Small intestine (tissue), 7 donors: ENCODE data around the gene IL17RC. TPM values are rescaled to one million over a fixed set of nuclear protein-coding genes. Genes with fewer than 3 reads are reported as not detected.

Source experiments
- DNase-seq, 2 donors: peaks; one replicate each; pipeline versions ENCODE4 v3.0.0 to v3.0.0-alpha.2; 2013
- FAIRE-seq: peaks from 2 replicates; lab custom pipeline; 2012; peaks lifted over from hg19 to GRCh38; lab: Jason Lieb, UNC
- H3K27ac ChIP-seq, 3 donors: one replicate each; pipeline ENCODE4 v1.5.1; 2013; ENCODE audit warnings: low read length in 2 of 3, mild to moderate bottlenecking in 2 of 3, control low read depth in 1 of 3, inconsistent platforms in 1 of 3, low read depth in 1 of 3, moderate library complexity in 1 of 3
- H3K27me3 ChIP-seq, 3 donors: one replicate each; pipeline ENCODE4 v1.6.1; 2013; ENCODE audit warnings: low read length in 3 of 3, inconsistent platforms in 1 of 3; ENCODE audit not compliant: control insufficient read depth in 3 of 3, insufficient read depth in 3 of 3
- H3K36me3 ChIP-seq, 3 donors: one replicate each; pipeline ENCODE4 v1.6.1; 2013; ENCODE audit warnings: low read length in 3 of 3, inconsistent platforms in 1 of 3, low read depth in 1 of 3, mild to moderate bottlenecking in 1 of 3, moderate library complexity in 1 of 3; ENCODE audit not compliant: control insufficient read depth in 3 of 3, insufficient read depth in 2 of 3
- H3K4me1 ChIP-seq, 3 donors: one replicate each; pipeline ENCODE4 v1.6.1; 2013; ENCODE audit warnings: low read length in 2 of 3, inconsistent platforms in 1 of 3, low read depth in 1 of 3, mild to moderate bottlenecking in 1 of 3, moderate library complexity in 1 of 3; ENCODE audit not compliant: control insufficient read depth in 3 of 3, insufficient read depth in 2 of 3
- H3K4me3 ChIP-seq, 3 donors: one replicate each; pipeline ENCODE4 v1.5.1; 2013; ENCODE audit warnings: low read length in 3 of 3, control low read depth in 1 of 3, inconsistent platforms in 1 of 3, low read depth in 1 of 3, mild to moderate bottlenecking in 1 of 3, moderate library complexity in 1 of 3
- H3K9me3 ChIP-seq, 2 donors: one replicate each; pipeline ENCODE4 v1.6.1; 2013; ENCODE audit warnings: low read depth in 1 of 2, low read length in 1 of 2; ENCODE audit not compliant: control insufficient read depth in 2 of 2, insufficient read depth in 1 of 2
- WGBS, 3 donors: extraction: QIAGEN DNeasy Blood & Tissue Kit; methylation state at CpG; one replicate each; pipeline ENCODE4 v1.1.7; 2013; 5-methylcytosine and 5-hydroxymethylcytosine counted together
- polyA plus RNA-seq, 4 donors: library from polyadenylated mRNA; stranded (reverse) in 3 of 4; unstranded in 1 of 4; fragments of 200-250 nt in 3 of 4; fragments of 120-200 nt in 1 of 4; gene quantifications; one replicate each; pipeline versions ENCODE4 v1.2.1 to v1.2.3, GENCODE V29; 2013
- donor health status: healthy with polysubstance abuse.
- donor health status: control.
- donor health status: control.
- donor health status: Bipolar disorder and iron deficiency.
- donor health status: healthy.

IL17RC gene
- polyA plus RNA-seq, 4 donors, result 35.7 to 96.2 (median 41.3) TPM

DNA sequence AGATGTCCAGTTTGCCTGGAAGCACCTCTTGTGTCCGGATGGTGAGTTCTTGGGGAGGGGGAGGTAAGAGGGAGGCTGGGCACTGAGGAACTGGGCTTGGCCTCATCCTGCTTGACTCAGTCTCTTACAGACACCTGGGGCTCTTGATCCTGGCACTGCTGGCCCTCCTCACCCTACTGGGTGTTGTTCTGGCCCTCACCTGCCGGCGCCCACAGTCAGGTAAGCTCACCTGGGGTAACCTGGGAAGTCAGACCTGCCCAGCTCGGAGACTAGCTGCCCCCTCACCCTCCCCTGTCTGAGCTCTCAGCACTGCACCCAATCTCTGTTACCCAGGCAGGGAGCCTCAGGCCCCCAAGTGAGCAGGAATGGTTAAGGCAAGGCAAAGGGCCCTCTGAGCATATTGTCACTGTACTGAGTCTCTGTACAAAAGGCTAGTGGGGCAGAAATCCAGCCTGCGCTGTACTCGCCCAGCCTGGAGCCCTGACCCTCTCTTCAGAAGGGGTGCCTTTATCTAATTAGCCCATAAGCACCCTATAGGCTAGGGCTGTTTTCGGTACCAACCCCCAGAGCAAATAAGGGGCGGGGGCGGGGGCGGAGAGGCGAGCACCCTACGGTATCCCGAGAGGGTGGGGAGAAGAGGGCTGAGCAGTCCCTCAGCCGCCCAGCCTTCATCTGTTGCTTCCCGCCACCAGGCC lies 2.2 kb upstream of the IL17RC start:
- Histone ChIP-seq H3K9me3 (no peaks in the 10 kb centered on the region), H3K27me3 (no peaks in the 10 kb centered on the region), H3K4me3 (peak overlapping the region in 2 of 3 donors; percentile 20 to 53), H3K27ac (peak overlapping the region; percentile 78 to 86 (median 80)), H3K36me3 (peaks cover 0 to 50% (median 11%) of the 10 kb centered on the region in 3 donors), H3K4me1 (peaks cover 4 to 35% (median 6%) of the 10 kb centered on the region in 3 donors)
- FAIRE-seq, result no peak
- WGBS, 3 donors, result 15 to 21% (median 19%) methylated on average over 15 of the region's 15 CpGs
- no peak for DNase-seq

DNA sequence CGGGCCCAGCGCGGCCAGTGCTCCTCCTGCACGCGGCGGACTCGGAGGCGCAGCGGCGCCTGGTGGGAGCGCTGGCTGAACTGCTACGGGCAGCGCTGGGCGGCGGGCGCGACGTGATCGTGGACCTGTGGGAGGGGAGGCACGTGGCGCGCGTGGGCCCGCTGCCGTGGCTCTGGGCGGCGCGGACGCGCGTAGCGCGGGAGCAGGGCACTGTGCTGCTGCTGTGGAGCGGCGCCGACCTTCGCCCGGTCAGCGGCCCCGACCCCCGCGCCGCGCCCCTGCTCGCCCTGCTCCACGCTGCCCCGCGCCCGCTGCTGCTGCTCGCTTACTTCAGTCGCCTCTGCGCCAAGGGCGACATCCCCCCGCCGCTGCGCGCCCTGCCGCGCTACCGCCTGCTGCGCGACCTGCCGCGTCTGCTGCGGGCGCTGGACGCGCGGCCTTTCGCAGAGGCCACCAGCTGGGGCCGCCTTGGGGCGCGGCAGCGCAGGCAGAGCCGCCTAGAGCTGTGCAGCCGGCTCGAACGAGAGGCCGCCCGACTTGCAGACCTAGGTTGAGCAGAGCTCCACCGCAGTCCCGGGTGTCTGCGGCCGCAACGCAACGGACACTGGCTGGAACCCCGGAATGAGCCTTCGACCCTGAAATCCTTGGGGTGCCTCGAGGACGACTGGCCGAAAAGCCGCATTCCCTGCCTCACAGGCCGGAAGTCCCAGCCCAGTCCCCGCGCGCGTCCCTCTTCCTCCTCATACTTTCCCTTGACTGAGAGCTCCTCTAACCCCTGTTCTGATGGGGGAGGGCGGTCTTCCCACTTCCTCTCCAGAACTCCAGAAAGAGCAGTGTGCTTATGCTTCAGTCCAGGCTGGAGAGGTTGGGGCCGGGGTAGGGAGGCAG lies 1.4 kb upstream of the IL17RC start:
- Histone ChIP-seq H3K27ac (peak overlapping the region; percentile 80 to 86 (median 83)), H3K4me3 (peak overlapping the region in 2 of 3 donors; percentile 48 to 53), H3K9me3 (no peaks in the 10 kb centered on the region), H3K4me1 (peaks cover 4 to 35% (median 6%) of the 10 kb centered on the region in 3 donors), H3K36me3 (peaks cover 0 to 51% (median 11%) of the 10 kb centered on the region in 3 donors), H3K27me3 (no peaks in the 10 kb centered on the region)
- peak; percentile 55 to 81 for DNase-seq
- FAIRE-seq, result no peak
- 0 to 1% (median 1%) methylated on average over 54 to 99 of the region's 99 CpGs for WGBS, 3 donors

- H3K27me3 ChIP-seq, result no peaks in the 10 kb centered on the region
- DNase-seq (no peak), FAIRE-seq (no peak)
- peaks cover 0 to 50% (median 3%) of the 10 kb centered on the region in 3 donors for H3K36me3 ChIP-seq
- H3K9me3 ChIP-seq, result no peaks in the 10 kb centered on the region
- peak overlapping the region; percentile 70 to 84 (median 83) for H3K27ac ChIP-seq
- WGBS, 3 donors, result 24 to 50% (median 49%) methylated on average over 7 of the region's 7 CpGs
- peaks cover 4 to 35% (median 6%) of the 10 kb centered on the region in 3 donors for H3K4me1 ChIP-seq
- H3K4me3 ChIP-seq, result peak overlapping the region in 1 of 3 donors; percentile 43
These were observed 558 bp upstream of the IL17RC start for GRCh38 chr3:9916346-9916733.

- Histone ChIP-seq H3K27me3 (no peaks in the 10 kb centered on the region), H3K36me3 (peaks cover 0 to 38% (median 2%) of the 10 kb centered on the region in 3 donors), H3K4me3 (peak overlapping the region in 2 of 3 donors; percentile 43 to 54), H3K4me1 (peaks cover 4 to 35% (median 4%) of the 10 kb centered on the region in 3 donors), H3K9me3 (no peaks in the 10 kb centered on the region), H3K27ac (peak overlapping the region in 1 of 3 donors; percentile 77)
- DNase-seq, result peak in 1 of 2 donors; percentile 20
- no peak for FAIRE-seq
- WGBS, 3 donors, result 22 to 57% (median 47%) methylated on average over 10 of the region's 10 CpGs
These were observed 922 bp downstream of the IL17RC start for GRCh38 chr3:9917820-9918219.

DNA sequence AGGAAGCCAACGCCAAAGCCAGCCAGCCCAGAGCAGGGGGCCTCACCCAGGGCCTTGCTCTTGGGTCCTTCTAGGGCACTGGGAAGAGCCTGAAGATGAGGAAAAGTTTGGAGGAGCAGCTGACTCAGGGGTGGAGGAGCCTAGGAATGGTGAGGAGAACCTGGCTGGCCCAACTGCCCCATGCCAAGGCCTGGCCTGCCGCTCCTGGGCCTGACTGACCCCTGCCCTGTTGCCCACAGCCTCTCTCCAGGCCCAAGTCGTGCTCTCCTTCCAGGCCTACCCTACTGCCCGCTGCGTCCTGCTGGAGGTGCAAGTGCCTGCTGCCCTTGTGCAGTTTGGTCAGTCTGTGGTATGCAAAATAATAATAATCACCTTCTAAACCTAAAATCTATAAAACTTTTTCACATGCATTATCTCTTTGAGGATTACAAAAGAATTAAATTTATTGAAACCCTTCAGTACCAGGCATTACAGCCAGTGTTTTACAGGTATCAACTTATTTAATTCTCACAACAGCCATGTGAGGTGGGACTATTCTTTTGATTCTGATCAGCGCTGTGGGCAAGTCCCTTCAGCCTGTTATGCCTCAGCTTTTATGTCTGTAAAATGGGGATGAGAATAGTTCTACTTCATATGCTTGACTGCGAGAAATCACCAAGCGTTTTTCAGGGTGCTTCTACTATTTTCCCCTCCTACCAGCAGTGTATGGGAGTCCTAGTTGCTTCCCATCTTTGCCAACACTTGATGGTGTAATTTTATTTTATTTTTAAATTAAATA lies 1.6 kb downstream of the IL17RC start:
- Histone ChIP-seq H3K4me1 (peaks cover 4 to 35% (median 4%) of the 10 kb centered on the region in 3 donors), H3K36me3 (peaks cover 0 to 41% (median 2%) of the 10 kb centered on the region in 3 donors), H3K27ac (no peak overlapping the region), H3K9me3 (no peaks in the 10 kb centered on the region), H3K4me3 (peak overlapping the region in 1 of 3 donors; percentile 13), H3K27me3 (no peaks in the 10 kb centered on the region)
- DNase-seq (no peak), FAIRE-seq (no peak)
- WGBS, 3 donors, result 84 to 91% (median 90%) methylated on average over 8 of the region's 8 CpGs

GRCh38 chr3:9928158-9928557 lies 11.3 kb downstream of the IL17RC start:
- Histone ChIP-seq H3K9me3 (no peaks in the 10 kb centered on the region), H3K4me1 (peaks cover 0 to 5% (median 0%) of the 10 kb centered on the region in 3 donors), H3K36me3 (peaks cover 0 to 46% (median 6%) of the 10 kb centered on the region in 3 donors), H3K27me3 (no peaks in the 10 kb centered on the region), H3K4me3 (no peak overlapping the region), H3K27ac (no peak overlapping the region)
- FAIRE-seq (no peak), DNase-seq (no peak)
- WGBS, 3 donors, result 95 to 97% (median 96%) methylated on average over 23 of the region's 23 CpGs

GRCh38 chr3:9930804-9931418 lies 14.0 kb downstream of the IL17RC start:
- Histone ChIP-seq H3K36me3 (peaks cover 0 to 28% (median 0%) of the 10 kb centered on the region in 3 donors), H3K4me3 (no peak overlapping the region), H3K4me1 (peaks cover 3 to 17% (median 5%) of the 10 kb centered on the region in 3 donors), H3K27ac (no peak overlapping the region), H3K9me3 (no peaks in the 10 kb centered on the region), H3K27me3 (no peaks in the 10 kb centered on the region)
- WGBS, 3 donors, result 89 to 94% (median 92%) methylated on average over 4 of the region's 4 CpGs
- FAIRE-seq (no peak), DNase-seq (no peak)
